GM18511 (cell line): Measurements from ENCODE around the gene SLC26A1.
A peak's percentile ranks its signal among the peaks of the same experiment; 100 is the strongest.

Experiments
- ATAC-seq: cut with Tn5 transposase; IDR thresholded peaks from one replicate; pipeline ENCODE4 v1.9.1; 2021; ENCODE audit warnings: mild to moderate bottlenecking, moderate library complexity; ENCODE audit not compliant: unreplicated experiment

Gene SLC26A1

DNA sequence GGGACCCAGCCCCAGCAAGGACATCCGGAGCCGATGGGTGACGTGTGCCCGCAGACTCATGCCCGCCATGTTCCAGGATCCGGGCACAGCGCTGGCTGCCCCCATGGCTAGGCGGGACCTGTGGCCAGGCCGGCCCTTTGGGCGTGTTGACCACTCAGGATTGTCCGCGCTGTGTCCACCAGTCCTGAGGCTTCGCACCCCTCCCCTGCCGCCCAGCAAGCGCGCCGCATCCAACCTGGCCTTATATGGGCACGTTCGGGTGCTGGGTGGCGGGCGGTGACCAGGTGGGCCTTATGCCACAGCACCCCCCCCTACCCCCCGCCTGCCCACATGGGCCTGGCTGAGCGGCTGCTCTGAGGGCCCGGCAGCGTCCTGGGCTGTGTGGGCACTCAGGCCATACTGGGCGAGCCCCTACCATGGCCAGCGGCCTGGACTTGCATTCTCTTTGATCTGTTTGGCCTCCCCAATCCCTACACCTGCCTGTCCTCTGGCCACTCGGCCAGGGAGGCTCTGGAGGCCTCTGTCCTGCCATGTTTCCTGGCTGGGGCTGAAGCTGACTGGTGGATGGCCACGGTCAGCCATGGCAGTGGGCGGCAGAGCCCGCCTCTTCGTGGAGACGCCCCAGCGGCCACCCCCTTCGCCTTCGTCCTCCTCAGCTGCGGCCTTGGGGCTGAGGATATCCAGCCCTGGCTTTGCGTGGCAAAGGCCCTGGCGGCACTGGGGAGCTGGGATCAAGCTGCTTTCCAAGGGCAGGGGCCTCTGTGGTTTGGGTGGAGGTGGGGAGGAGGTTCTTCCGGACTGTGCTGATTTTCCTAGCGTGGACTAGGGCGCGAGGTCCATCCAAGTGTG, 20.2 kb upstream of the SLC26A1 start:
- ATAC-seq = no peak

DNA sequence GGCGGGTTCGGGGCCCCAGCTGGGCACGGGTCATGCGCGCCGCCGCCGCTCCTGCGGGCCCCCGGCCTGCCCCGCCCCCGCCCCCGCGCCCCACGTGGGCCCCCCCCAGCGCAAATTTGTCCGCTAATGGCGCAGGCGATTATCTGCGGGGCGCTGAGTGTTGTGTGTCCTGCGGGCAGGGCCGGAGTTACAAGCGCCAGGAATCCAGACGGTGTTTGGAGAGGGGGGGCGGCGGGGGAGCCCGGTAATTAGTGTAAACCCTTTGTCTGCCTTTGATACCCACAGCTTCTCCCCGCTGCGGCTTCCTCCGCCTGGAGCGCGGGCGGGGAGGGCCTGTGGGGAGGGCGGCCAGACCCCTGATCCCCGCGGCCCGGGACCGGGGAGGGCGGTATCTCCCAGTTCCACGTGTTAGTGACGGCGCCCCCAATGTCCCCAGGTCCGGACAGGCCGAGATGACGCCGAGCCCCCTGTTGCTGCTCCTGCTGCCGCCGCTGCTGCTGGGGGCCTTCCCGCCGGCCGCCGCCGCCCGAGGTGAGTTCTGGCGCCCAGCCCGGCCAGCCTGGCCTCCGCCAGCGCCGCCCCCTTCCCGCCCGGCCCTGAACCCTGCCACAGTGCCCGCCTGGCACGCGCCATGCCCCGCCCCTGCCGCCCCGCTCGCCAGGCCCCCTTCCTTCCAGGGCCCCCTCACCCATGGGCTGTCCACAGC, 19.0 kb upstream of the SLC26A1 start:
- no peak for ATAC-seq

DNA sequence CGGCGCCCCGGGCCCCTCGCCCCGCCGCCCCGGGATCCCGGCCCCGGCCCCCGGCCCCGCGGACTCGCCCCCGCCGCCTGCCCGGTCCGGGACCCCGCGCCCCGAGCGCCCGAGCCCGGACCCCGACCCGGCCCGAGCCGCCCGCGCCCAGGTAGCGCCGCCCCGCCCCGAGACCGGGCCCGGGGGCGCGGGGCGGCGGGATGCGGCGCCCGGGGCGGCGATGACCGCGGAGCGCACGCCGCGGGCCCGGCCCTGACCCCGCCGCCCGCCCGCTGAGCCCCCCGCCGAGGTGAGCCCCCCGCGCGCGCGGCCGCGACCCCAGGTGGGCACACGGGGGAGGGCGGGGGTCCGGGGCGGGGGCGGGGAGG, 18.4 kb upstream of the SLC26A1 start:
- peak; percentile 7 for ATAC-seq

DNA sequence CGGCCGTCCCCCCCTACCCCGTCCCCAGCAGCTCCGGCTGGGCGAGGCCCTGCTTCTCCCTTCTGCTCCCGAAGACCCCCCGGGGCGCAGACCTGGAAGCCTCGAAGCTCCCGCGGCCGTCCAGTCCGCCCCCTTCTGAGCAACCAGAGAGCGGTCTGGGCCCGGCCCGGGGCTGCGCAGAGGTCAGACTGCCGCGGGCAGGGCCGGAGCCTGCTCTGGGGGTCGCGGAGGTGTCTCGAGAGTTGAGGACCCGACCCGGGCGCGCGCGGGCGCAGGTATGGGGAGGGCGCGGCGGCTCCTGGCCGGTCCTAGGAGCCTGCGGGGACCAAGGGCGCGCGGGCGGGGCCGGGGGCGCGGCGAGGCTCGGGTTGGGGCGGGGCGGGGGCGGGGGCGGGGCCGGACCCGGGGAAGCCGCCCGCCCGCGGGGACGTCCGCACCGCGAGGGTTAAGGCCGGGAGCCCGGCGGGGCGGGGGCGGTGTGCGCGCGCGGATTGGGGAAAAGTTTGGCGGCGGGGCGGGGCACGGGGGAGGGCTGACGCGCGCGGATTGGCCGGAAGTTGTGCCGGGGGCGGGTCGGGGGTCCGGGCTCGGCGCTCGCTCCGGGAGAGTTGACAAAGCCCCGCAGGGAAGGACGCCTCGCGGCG, 17.9 kb upstream of the SLC26A1 start, which contains the start of gene FGFRL1:
FGFRL1 (plus strand) TSS at position 605 of the 644 bp plus-strand sequence. CDS start 860 bp downstream, outside the sequence.
- ATAC-seq = peak; percentile 46

GRCh38 chr4:1010395-1011021, 17.3 kb upstream of the SLC26A1 start:
- ATAC-seq = peak; percentile 10

DNA sequence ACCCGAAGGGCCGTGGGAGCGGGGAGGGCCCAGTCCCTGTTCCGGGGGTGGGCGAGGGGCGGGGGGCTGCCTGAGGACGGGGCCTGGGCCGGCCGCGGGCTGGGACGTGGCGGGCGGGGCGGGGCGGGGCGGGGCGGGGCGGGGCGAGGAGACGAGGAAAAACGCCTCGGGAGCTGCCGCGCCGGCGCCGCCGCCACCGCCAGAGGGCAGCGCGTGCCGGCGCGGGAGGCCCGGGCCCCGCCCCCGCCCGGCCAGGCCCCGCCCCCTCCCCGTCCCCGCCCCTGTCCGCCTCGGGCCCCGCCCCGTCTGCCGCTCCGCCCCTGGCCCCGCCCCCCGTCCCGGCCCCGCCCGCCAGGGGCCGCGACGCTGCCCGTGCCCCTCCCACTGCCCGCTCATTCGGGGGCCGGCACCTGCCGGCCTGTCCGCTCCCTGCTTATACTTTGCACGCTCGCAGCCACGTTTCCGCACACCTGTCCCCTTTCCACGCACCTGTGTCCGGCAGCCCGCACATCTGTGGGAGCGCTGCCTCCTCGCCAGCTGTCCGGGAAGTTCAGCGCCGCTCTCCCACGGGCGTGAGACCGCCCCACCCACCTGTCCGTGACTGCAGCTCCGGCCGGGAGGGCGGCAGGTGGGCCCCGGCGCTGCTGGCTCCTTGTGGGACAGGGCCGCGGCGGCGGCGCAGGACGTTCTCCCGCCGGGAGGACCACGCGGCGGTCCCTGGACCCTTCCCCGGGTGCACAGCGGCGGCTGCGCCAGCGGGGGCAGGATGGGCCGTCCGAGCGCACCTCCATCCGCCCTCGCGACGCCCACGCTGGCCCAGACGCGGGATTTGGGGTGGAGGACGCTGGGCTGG, 16.6 kb upstream of the SLC26A1 start:
- ATAC-seq = peak; percentile 40

DNA sequence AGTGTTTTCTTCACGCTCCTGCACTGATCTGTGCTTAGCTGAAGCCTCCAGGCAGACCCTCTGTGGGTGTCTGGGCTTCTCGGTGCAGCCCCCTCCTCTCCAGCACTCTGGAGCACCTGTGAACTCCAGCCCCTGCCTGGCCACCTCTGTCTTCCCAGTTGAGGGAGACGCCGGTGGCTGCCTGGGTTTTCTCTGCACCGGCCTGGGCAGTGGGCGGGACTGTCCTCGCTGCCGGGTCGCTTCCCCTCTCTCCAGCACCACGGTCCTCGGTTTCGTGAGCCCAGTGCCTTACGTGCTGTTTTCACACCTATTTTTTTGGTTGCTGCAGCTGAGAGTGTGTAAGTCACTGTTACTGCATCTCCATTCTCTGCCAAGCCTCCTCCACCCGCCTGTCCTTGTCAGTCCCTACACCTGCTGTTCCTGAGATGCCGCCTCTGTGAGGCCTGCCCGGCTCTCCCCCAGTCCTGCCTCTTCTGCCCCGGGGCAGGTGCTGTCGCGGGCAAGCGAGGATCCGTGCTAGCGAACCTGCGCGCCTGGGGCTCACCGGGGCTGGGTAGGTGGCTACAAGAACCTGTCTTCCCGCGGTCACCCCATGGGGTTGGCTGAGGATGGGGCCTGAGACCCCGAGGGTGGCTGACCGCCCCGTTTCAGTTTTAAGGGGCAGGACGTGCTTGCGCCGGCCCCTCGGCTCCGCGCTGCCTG, 15.8 kb upstream of the SLC26A1 start:
- ATAC-seq = peak; percentile 20

GRCh38 chr4:1006856-1007255, 13.7 kb upstream of the SLC26A1 start:
- ATAC-seq = no peak

DNA sequence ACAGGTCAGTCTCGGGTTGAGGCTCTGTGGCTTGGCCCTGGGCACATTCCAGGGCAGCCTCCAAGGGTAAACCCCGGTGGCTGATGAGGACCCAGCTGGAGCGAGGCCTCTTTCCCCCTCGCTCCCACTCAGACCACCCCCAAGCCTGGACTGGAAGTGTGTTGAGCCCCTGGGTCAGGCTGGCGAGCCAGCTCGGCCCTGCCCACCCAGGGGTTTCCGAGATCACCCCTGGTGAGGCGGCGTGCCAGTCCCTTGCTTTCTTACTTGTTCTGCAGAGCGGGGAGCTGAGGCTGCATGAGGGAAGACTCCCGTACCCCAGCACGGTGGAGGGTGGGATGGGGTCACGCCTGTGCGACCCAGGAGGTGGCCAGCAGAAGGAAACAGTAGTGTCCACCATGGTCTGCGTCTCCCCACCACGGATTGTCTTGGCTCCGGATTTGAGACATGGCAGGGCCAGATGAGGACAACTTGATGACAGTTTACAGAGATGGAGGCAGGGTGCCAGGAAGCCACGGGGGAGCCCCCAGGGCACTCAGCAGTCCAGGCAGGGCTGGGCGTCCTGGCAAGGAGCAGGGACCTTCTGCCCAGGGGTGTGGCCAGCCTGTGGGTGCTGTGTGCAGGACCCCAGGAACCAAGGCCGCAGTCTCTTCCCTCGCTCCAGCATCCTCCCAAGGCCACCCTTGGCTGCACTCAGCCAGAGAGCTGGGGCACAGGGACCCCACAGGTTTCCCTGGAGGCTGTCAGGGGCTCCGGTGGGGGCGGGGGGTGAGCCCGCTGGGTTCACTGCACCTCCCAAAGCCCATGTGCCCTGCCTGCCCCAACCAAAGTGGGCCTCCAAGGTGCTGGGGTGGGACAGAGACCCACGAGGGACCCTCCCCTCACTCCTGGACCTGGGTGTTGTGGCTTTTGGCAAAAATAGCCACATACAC, 11.6 kb upstream of the SLC26A1 start:
- ATAC-seq = no peak

GRCh38 chr4:1004071-1004418, 10.8 kb upstream of the SLC26A1 start:
- ATAC-seq = no peak

- no peak for ATAC-seq
Observed at GRCh38 chr4:1003271-1004070, 10.3 kb upstream of the SLC26A1 start.

DNA sequence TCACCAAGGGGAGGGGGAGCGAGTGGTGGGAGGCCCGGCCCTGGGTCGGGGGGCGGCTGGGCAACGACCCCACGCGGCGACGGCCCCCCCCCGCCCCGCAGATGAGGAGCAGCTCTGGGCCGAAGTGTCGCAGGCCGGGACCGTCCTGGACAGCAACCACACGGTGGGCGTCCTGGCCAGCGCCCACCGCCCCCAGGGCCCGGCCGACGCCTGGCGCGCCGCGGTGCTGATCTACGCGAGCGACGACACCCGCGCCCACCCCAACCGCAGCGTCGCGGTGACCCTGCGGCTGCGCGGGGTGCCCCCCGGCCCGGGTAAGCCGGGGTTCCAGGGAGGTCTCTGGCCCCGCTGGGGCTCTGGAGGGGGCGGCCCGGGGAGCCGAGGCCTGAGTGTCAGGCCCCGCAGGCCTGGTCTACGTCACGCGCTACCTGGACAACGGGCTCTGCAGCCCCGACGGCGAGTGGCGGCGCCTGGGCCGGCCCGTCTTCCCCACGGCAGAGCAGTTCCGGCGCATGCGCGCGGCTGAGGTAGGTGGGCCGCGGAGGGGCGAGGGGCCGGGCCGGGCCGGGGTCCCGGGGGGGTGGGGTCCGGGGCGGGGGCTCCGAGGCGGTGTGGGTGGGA, 9.5 kb upstream of the SLC26A1 start:
- no peak for ATAC-seq

DNA sequence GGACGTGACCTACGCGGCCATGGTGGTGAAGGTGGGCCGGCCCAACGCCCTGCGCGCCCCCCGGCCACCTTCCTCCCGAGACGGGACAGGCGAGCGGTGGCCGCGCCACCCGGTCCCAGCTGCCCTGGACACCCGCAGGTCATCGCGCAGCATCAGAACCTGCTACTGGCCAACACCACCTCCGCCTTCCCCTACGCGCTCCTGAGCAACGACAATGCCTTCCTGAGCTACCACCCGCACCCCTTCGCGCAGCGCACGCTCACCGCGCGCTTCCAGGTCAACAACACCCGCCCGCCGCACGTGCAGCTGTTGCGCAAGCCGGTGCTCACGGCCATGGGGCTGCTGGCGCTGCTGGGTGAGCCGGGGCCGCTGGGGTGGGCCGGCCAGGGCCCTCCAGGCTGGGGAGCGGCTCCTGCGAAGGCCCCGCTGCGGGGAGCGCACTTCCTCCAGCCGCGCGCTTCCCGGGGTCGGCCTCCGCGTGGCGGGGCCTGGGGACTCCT, 9.0 kb upstream of the SLC26A1 start:
- no peak for ATAC-seq

GRCh38 chr4:1001561-1002130, 8.4 kb upstream of the SLC26A1 start:
- no peak for ATAC-seq

- ATAC-seq = no peak
Observed at GRCh38 chr4:1000686-1001260, 7.6 kb upstream of the SLC26A1 start.

GRCh38 chr4:999882-1000425, 6.8 kb upstream of the SLC26A1 start:
- ATAC-seq = no peak
